Activated CD4-positive, CD25-positive, alpha-beta regulatory T cell (primary cell): Measurements from ENCODE around the gene CDON.

Source experiments
- DNase-seq, 4 experiments: peaks; one replicate each; lab custom pipeline; 2025; lab: John Stamatoyannopoulos, UW

CDON gene

GRCh38 chr11:126082251-126083109 is 19.8 kb upstream of the CDON start:
- DNase-seq: no peak

GRCh38 chr11:126081915-126082250 is 19.2 kb upstream of the CDON start:
- DNase-seq: no peak

- no peak for DNase-seq
Measured at GRCh38 chr11:126080161-126080941, 17.7 kb upstream of the CDON start.

GRCh38 chr11:126079621-126080124 is 17.0 kb upstream of the CDON start:
- no peak for DNase-seq

GRCh38 chr11:126076641-126077040 is 14.0 kb upstream of the CDON start:
- DNase-seq: no peak

- no peak for DNase-seq
Measured at GRCh38 chr11:126072801-126073594, 10.3 kb upstream of the CDON start.

GRCh38 chr11:126072141-126072741 is 9.6 kb upstream of the CDON start:
- no peak for DNase-seq

- no peak for DNase-seq
Measured at GRCh38 chr11:126063507-126063852, 814 bp upstream of the CDON start.

GRCh38 chr11:126061707-126062678 is 673 bp downstream of the CDON start:
- peak in 1 of 4 experiments; percentile 39 for DNase-seq

GRCh38 chr11:126060757-126061171 is 1.9 kb downstream of the CDON start:
- no peak for DNase-seq

- no peak for DNase-seq
Measured at GRCh38 chr11:126059238-126059781, 3.4 kb downstream of the CDON start.

- no peak for DNase-seq
Measured at GRCh38 chr11:126058105-126058874, 4.4 kb downstream of the CDON start.

- DNase-seq: no peak
Measured at GRCh38 chr11:126054882-126055281, 7.8 kb downstream of the CDON start.

- no peak for DNase-seq
Measured at GRCh38 chr11:126054408-126054807, 8.3 kb downstream of the CDON start.

GRCh38 chr11:126053415-126054286 is 9.0 kb downstream of the CDON start:
- no peak for DNase-seq

GRCh38 chr11:126051117-126051516 is 11.5 kb downstream of the CDON start:
- no peak for DNase-seq

GRCh38 chr11:126049159-126049558 is 13.5 kb downstream of the CDON start:
- no peak for DNase-seq

GRCh38 chr11:126048197-126048596 is 14.5 kb downstream of the CDON start:
- no peak for DNase-seq
